ENCODE results near the gene ZNF608. TPM values are rescaled to one million over a fixed set of nuclear protein-coding genes. Genes with fewer than 3 reads are reported as not detected.
A peak's percentile ranks its signal among the peaks of the same experiment; 100 is the strongest.

The ZNF608 gene
- total RNA-seq, 6 experiments from 2014 or later: 3.9 to 6.5 (median 4.9) TPM

- Histone ChIP-seq H3K4me1 (peaks cover 0 to 7% (median 3%) of the 10 kb centered on the region in 4 donors), H3K27me3 (no peaks in the 10 kb centered on the region), H3K27ac (peak overlapping the region in 1 of 3 donors; percentile 30), H3K4me3 (no peak overlapping the region), H3K9me3 (no peaks in the 10 kb centered on the region), H3K36me3 (no peaks in the 10 kb centered on the region)
- intact Hi-C loops (cut with DNase I): no loop called here
- 9% methylated on average over 3 of the region's 3 CpGs for WGBS (ENCODE audit: insufficient coverage, low coverage, low lambda C conversion rate, missing lambda C conversion rate)
- ATAC-seq (peak; percentile 90 to 98 (median 96)), DNase-seq (no peak)
- TF ChIP-seq, protein P1, sequence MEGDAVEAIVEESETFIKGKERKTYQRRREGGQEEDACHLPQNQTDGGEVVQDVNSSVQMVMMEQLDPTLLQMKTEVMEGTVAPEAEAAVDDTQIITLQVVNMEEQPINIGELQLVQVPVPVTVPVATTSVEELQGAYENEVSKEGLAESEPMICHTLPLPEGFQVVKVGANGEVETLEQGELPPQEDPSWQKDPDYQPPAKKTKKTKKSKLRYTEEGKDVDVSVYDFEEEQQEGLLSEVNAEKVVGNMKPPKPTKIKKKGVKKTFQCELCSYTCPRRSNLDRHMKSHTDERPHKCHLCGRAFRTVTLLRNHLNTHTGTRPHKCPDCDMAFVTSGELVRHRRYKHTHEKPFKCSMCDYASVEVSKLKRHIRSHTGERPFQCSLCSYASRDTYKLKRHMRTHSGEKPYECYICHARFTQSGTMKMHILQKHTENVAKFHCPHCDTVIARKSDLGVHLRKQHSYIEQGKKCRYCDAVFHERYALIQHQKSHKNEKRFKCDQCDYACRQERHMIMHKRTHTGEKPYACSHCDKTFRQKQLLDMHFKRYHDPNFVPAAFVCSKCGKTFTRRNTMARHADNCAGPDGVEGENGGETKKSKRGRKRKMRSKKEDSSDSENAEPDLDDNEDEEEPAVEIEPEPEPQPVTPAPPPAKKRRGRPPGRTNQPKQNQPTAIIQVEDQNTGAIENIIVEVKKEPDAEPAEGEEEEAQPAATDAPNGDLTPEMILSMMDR (IDR thresholded peaks at IDR 0.05): no peak
- TF ChIP-seq POLR2A (IDR thresholded peaks at IDR 0.05): no peak
Observed at GRCh38 chr5:124764992-124765611, 18.7 kb upstream of the ZNF608 start.

DNA sequence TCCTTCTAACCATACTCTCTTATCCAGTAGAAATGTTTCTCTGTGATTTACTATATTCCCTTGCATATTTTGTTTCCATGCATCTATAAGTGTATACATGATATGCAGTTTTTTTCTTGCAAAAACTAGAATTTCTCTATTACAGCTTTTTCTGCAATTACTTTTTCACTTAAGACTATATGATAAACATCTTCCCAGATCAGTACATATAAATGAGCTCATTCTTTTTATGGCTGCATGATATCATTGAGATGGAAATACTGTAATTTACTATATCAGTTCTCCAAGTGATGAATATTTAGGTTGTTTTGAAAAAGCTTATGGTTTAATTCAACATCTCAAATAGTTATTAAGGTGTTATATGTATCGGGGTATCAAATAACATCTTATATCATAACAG, 18.1 kb upstream of the ZNF608 start:
- no peak for TF ChIP-seq POLR2A (IDR thresholded peaks at IDR 0.05)
- TF ChIP-seq, protein P1 (IDR thresholded peaks at IDR 0.05): no peak
- intact Hi-C loops (cut with DNase I): no loop called here
- Histone ChIP-seq H3K9me3 (no peaks in the 10 kb centered on the region), H3K4me3 (no peak overlapping the region), H3K36me3 (no peaks in the 10 kb centered on the region), H3K27me3 (no peaks in the 10 kb centered on the region), H3K4me1 (peaks cover 0 to 7% (median 3%) of the 10 kb centered on the region in 4 donors), H3K27ac (no peak overlapping the region)
- DNase-seq (no peak), ATAC-seq (no peak)
- 72% methylated on average over 1 of the region's 1 CpG for WGBS (ENCODE audit: insufficient coverage, low coverage, low lambda C conversion rate, missing lambda C conversion rate)

DNA sequence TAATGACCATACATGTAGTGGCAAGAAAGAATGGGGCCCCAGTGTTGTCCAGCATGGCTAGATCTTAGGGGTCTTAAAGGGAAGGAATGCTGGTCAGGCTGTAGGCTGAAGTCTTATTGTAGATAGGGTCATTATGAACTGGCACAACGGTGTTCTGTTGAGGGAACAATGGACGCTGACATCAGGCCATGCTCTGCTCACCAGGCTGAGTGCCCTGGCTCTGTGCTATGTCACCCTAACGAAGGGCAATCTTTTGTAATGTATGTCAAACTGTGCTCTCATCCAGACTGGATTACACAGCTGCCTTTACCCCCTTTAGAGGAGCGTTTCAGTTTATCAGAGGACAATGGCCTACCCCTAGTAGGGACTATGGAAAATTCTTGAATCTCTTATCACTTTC, 14.6 kb upstream of the ZNF608 start:
- WGBS (ENCODE audit: insufficient coverage, low coverage, low lambda C conversion rate, missing lambda C conversion rate): 76% methylated on average over 3 of the region's 4 CpGs
- H3K4me3 ChIP-seq: no peak overlapping the region
- no peaks in the 10 kb centered on the region for H3K9me3 ChIP-seq
- no peaks in the 10 kb centered on the region for H3K27me3 ChIP-seq
- H3K36me3 ChIP-seq: no peaks in the 10 kb centered on the region
- DNase-seq: no peak
- intact Hi-C loops (cut with DNase I): no loop called here
- ATAC-seq: no peak
- peaks cover 0 to 7% (median 3%) of the 10 kb centered on the region in 4 donors for H3K4me1 ChIP-seq
- no peak for TF ChIP-seq POLR2A (IDR thresholded peaks at IDR 0.05)
- TF ChIP-seq, protein P1 (IDR thresholded peaks at IDR 0.05): no peak
- no peak overlapping the region for H3K27ac ChIP-seq

DNA sequence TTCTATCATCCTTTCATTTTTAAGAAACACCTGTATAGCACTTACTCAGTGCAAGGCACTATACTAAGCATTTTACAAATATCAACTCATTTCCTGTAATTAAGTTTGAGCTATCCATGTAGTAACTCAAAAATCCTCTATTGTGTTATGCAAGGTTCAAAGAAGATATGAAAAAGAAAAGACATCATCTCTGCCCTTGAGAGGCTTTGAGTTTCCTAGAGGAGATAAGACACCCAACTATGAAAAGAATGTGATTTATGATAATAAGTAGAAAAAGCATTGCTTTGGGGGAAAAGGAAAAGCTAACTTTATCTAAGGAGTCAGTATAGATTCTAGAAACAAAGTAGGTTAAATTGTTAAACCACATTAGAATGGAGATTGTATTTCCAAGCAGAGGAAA, 14.2 kb upstream of the ZNF608 start:
- Histone ChIP-seq H3K9me3 (no peaks in the 10 kb centered on the region), H3K27me3 (no peaks in the 10 kb centered on the region), H3K36me3 (no peaks in the 10 kb centered on the region), H3K27ac (no peak overlapping the region), H3K4me3 (no peak overlapping the region), H3K4me1 (peaks cover 0 to 6% (median 3%) of the 10 kb centered on the region in 4 donors)
- no peak for DNase-seq
- intact Hi-C loops (cut with DNase I): no loop called here
- TF ChIP-seq POLR2A (IDR thresholded peaks at IDR 0.05): no peak
- TF ChIP-seq, protein P1 (IDR thresholded peaks at IDR 0.05): no peak
- ATAC-seq: no peak

All from right lobe of liver (tissue), 6 donors.